ENCODE results near the gene FAR2. TPM values are rescaled to one million over a fixed set of nuclear protein-coding genes. Genes with fewer than 3 reads are reported as not detected.

FAR2 gene
- total and polyA plus RNA-seq, 2 of the 13 experiments (the other 11 are each of a cell fraction or from before 2014, with no cell fraction given): not detected

- no peak for TF ChIP-seq HNF1A (IDR thresholded peaks at IDR 0.05; ENCODE audit: low read depth)
- TF ChIP-seq HNF1A (CRISPR knock-in tag; IDR thresholded peaks at IDR 0.05; ENCODE audit: borderline replicate concordance): no peak
- no peak for TF ChIP-seq GRHL1 (CRISPR knock-in tag; conservative IDR thresholded peaks at IDR 0.05)
- TF ChIP-seq MEIS1 (CRISPR knock-in tag; IDR thresholded peaks at IDR 0.05; ENCODE audit: borderline replicate concordance): no peak
- TF ChIP-seq ZNF761 (CRISPR knock-in tag; conservative IDR thresholded peaks at IDR 0.05): no peak
- TF ChIP-seq AHDC1 (CRISPR knock-in tag; IDR thresholded peaks at IDR 0.05; ENCODE audit: borderline replicate concordance): no peak
- no peak for TF ChIP-seq SP2 (CRISPR knock-in tag; IDR thresholded peaks at IDR 0.05)
- TF ChIP-seq ZNF720 (CRISPR knock-in tag; IDR thresholded peaks at IDR 0.05): no peak
- no peak for TF ChIP-seq DMAP1 (CRISPR knock-in tag; IDR thresholded peaks at IDR 0.05)
Measured at GRCh38 chr12:29291226-29291625, 142.1 kb downstream of the FAR2 start (continued).
